HepG2 (cell line): Measurements from ENCODE around the gene TARBP2. TPM values are rescaled to one million over a fixed set of nuclear protein-coding genes. Genes with fewer than 3 reads are reported as not detected.
"Not testable (repeated sequence)": the region's sequence is repeated elsewhere in the genome, so short reads cannot be mapped to it uniquely, and the experiment has no call there.

Experiments used
- ATAC-seq: fragments of 200-7000 bp; cut with Tn5 transposase; 3 replicates; pipeline ENCODE4 v1.9.1; 2020; ENCODE audit warnings: mild to moderate bottlenecking, moderate library complexity
- BruUV-seq: library from RNA; stranded (reverse); fragments of 400-500 nt; replicated peaks from 2 replicates; lab custom pipeline; 2021; lab: Mats Ljungman, UMichigan
- CTCF ChIA-PET: fragments of 300-600 bp; formaldehyde crosslinking; extraction: SDS; loops from one replicate; lab custom pipeline; 2021; ENCODE audit warnings: low total read pairs, inconsistent platforms, low intra/inter-chr PET ratio; lab: Yijun Ruan, JAX
- POLR2A ChIA-PET: fragments of 350-600 bp; sonication (Branson Sonifier 250); formaldehyde crosslinking; loops from one replicate; lab custom pipeline; 2020; ENCODE audit warnings: antibody characterized with exemption, inconsistent platforms; lab: Yijun Ruan, JAX
- DNase-seq: peaks from one replicate; pipeline ENCODE4 v3.0.0-alpha.2; 2015; ENCODE audit warnings: low spot score
- FAIRE-seq: peaks from 3 replicates; lab custom pipeline; 2011; peaks lifted over from hg19 to GRCh38; lab: Jason Lieb, UNC
- H2AFZ ChIP-seq: one replicate; pipeline ENCODE4 v1.6.1; 2011; ENCODE audit warnings: low read length, inconsistent platforms
- H3K27ac ChIP-seq: fragments of 300-600 bp; 3 replicates; pipeline ENCODE4 v1.8.0; 2011; ENCODE audit warnings: mixed run types, mild to moderate bottlenecking, mixed read lengths, low read length, inconsistent platforms; ENCODE audit not compliant: insufficient read depth; ENCODE audit errors: extremely low read length
- H3K27me3 ChIP-seq, 2 experiments: fragments of 200-600 bp in 1 of 2; 2 replicates in 1 of 2; 3 replicates in 1 of 2; pipeline versions ENCODE4 v1.6.0 to v1.8.0; 2011; ENCODE audit warnings: low read length in 2 of 2, mild to moderate bottlenecking in 2 of 2, moderate library complexity in 2 of 2, inconsistent platforms in 1 of 2; ENCODE audit not compliant: insufficient read depth in 2 of 2, control insufficient read depth in 1 of 2
- H3K36me3 ChIP-seq, 2 experiments: fragments of 200-600 bp in 1 of 2; replicated peaks in 1 of 2; 2 replicates in 1 of 2; 3 replicates in 1 of 2; pipeline versions ENCODE4 v1.5.1 to v1.8.0; 2011; ENCODE audit warnings: low read length in 2 of 2, inconsistent platforms in 1 of 2; ENCODE audit not compliant: insufficient read depth in 2 of 2, control insufficient read depth in 1 of 2
- H3K4me1 ChIP-seq: 2 replicates; pipeline ENCODE4 v1.5.1; 2012; ENCODE audit warnings: low read length, inconsistent platforms; ENCODE audit not compliant: insufficient read depth
- H3K4me2 ChIP-seq: 2 replicates; pipeline ENCODE4 v1.6.0; 2011; ENCODE audit warnings: low read depth, low read length, inconsistent platforms
- H3K4me3 ChIP-seq, 3 experiments: fragments of 200-600 bp in 1 of 3; sonication (generic), shearing (Covaris generic) in 1 of 3; replicated peaks in 1 of 3; 2 replicates each; pipeline ENCODE4 v1.5.1; 2011 to 2016; ENCODE audit warnings: low read length in 3 of 3, inconsistent platforms in 2 of 3, low read depth in 2 of 3, mild to moderate bottlenecking in 2 of 3, control low read depth in 1 of 3, mixed read lengths in 1 of 3; ENCODE audit not compliant: insufficient read depth in 1 of 3
- H3K79me2 ChIP-seq: one replicate; pipeline ENCODE4 v1.6.1; 2011; ENCODE audit warnings: low read length, inconsistent platforms; ENCODE audit not compliant: insufficient read depth
- H3K9ac ChIP-seq: 2 replicates; pipeline ENCODE4 v1.6.0; 2011; ENCODE audit warnings: mild to moderate bottlenecking, low read depth, low read length, inconsistent platforms; ENCODE audit not compliant: insufficient read depth
- H3K9me3 ChIP-seq: 2 replicates; pipeline ENCODE4 v1.5.1; 2012; ENCODE audit warnings: mild to moderate bottlenecking, low read length
- H4K20me1 ChIP-seq: 2 replicates; pipeline ENCODE4 v1.6.0; 2011; ENCODE audit warnings: inconsistent platforms, mild to moderate bottlenecking, low read length, moderate library complexity; ENCODE audit not compliant: insufficient read depth
- BHLHE40 ChIP-seq: IDR thresholded peaks from 2 replicates; pipeline ENCODE4 v1.6.1; 2011; ENCODE audit warnings: low read length, improper control_type of control experiment
- NR2F2 ChIP-seq: IDR thresholded peaks from 2 replicates; pipeline ENCODE4 v1.6.1; 2012; ENCODE audit warnings: low read depth, inconsistent platforms, borderline replicate concordance
- PAF1 ChIP-seq: IDR thresholded peaks from 2 replicates; pipeline ENCODE4 v1.6.1; 2016; ENCODE audit warnings: missing genetic modification reagents, missing compliant biosample characterization
- TAF15 ChIP-seq: fragments of 200-400 bp; formaldehyde crosslinking; IDR thresholded peaks from one replicate; pipeline ENCODE4 v1.6.1; 2018; ENCODE audit warnings: mild to moderate bottlenecking, low read depth, low read length; ENCODE audit not compliant: poor library complexity, severe bottlenecking
- WGBS: methylation state at CpG from one replicate; pipeline ENCODE4 v1.1.6; 2017; ENCODE audit warnings: low lambda C conversion rate; 5-methylcytosine and 5-hydroxymethylcytosine counted together
- in situ Hi-C: cut with HindIII; loops from 2 replicates; pipeline ENCODE4 v1.10.0; 2017; ENCODE audit warnings: low pct_unique_long_range_greater_than_20kb; ENCODE audit not compliant: extremely low pct_ligation_motif_present
- intact Hi-C: fragments of 100-400 bp; cut with micrococcal nuclease; formaldehyde crosslinking; loops from one replicate; pipeline ENCODE4 v1.10.0; 2022; ENCODE audit not compliant: unreplicated experiment
- polyA plus RNA-seq, 8 experiments: library from polyadenylated mRNA; depleted of rRNA in 3 of 8; stranded (reverse) in 7 of 8; unstranded in 1 of 8; fragments of >200 nt; fragmentation: Illumina TruSeq in 4 of 8; extraction: Trizol in 4 of 8; gene quantifications; 2 replicates each; pipeline versions ENCODE4 v1.2.1 to v1.2.3, GENCODE V29; 2011 to 2016; ENCODE audit warnings: low read depth in 4 of 8, missing spikeins in 1 of 8, mixed read lengths in 1 of 8; ENCODE audit not compliant: insufficient read depth in 1 of 8
- total RNA-seq, 5 experiments: library from RNA; depleted of rRNA; stranded (reverse); fragments of >200 nt; fragmentation: Illumina TruSeq; extraction: Trizol; gene quantifications; 2 replicates each; pipeline ENCODE4 v1.2.3, GENCODE V29; 2016; ENCODE audit warnings: low read depth in 1 of 5
- TF ChIP-seq, protein P1 (sequence below): sonication (generic); formaldehyde crosslinking; IDR thresholded peaks from 2 replicates; pipeline ENCODE4 v1.4.0; 2020; ENCODE audit warnings: missing genetic modification reagents
- TF ChIP-seq, protein P2 (sequence below): sonication (generic); formaldehyde crosslinking; IDR thresholded peaks from 2 replicates; pipeline ENCODE4 v1.5.0; 2020; ENCODE audit warnings: mild to moderate bottlenecking, missing genetic modification reagents, borderline replicate concordance

TARBP2 gene
- total and polyA plus RNA-seq, 2 of the 13 experiments (the other 11 are each of a cell fraction or from before 2014, with no cell fraction given): 47.0 to 55.5 TPM

DNA sequence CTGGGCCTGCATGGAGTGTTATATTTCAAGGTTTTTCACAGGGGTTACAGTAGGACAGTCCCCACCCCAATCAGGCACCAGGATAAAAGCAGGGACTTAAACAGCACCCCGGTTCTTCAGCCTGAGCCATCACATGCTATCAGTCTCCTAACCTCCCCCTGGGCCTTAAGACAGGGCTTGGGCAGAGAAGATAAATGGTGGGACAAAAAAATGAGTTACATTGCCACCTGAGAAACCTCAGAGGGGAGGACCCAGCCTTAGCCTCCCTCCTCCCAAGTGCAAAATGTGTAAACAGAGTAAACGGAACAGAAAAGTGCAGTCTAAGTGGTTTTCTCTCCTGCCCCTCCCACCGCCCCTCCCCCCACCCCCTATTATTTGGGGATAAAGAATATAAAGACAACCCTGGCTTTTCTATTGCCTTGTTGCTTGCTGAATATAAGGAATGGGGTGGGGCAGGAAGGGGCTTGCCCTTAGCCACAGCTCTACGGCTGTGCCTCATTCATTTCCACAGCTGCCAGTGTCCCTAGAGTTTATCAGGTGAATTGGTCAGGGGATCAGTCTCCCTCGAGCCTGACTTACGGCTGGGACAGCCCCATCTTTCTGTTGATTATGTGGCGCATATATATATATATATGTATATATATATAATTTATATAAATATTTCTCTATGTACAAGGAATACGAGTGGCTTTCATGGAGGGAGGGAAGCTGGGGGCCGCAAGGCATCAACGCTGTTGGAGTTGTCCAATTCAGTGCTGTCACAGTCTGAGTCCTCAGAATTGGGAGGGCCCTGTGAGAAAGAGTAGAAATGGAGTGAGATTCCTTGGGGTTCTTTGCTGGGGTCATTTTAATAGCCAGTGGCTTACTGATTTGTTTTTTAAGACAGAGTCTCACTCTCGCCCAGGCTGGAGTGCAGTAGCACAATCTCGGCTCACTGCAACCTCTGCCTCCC, 20.3 kb upstream of the TARBP2 start (continued):
- TF ChIP-seq TAF15: no peak
- TF ChIP-seq BHLHE40: no peak
- TF ChIP-seq, protein P1, sequence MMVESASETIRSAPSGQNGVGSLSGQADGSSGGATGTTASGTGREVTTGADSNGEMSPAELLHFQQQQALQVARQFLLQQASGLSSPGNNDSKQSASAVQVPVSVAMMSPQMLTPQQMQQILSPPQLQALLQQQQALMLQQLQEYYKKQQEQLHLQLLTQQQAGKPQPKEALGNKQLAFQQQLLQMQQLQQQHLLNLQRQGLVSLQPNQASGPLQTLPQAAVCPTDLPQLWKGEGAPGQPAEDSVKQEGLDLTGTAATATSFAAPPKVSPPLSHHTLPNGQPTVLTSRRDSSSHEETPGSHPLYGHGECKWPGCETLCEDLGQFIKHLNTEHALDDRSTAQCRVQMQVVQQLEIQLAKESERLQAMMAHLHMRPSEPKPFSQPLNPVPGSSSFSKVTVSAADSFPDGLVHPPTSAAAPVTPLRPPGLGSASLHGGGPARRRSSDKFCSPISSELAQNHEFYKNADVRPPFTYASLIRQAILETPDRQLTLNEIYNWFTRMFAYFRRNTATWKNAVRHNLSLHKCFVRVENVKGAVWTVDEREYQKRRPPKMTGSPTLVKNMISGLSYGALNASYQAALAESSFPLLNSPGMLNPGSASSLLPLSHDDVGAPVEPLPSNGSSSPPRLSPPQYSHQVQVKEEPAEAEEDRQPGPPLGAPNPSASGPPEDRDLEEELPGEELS (CRISPR knock-in tag): no peak
- TF ChIP-seq NR2F2: no peak

DNA sequence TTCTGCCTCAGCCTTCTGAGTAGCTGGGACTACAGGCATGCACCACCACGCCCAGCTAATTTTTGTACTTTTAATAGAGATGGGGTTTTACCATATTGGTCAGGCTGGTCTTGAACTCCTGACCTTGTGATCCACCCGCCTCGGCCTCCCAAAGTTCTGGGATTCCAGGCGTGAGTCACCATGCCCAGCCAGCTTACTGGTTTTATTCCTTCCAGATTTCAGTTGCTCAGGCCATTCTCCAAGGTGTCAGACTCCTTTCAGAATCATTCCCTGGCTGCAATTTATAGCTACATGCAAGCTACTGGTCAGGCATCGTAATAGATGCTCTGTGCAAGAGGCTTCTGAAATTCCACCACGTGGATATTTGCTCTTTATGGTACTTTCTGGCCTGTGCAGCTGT, 19.6 kb upstream of the TARBP2 start:
- 97% methylated on average over 6 of the region's 6 CpGs for WGBS
- intact Hi-C loops, ATAC-seq, H3K4me3 ChIP-seq, H3K27ac ChIP-seq, FAIRE-seq: not testable (repeated sequence)
- TF ChIP-seq, protein P2, sequence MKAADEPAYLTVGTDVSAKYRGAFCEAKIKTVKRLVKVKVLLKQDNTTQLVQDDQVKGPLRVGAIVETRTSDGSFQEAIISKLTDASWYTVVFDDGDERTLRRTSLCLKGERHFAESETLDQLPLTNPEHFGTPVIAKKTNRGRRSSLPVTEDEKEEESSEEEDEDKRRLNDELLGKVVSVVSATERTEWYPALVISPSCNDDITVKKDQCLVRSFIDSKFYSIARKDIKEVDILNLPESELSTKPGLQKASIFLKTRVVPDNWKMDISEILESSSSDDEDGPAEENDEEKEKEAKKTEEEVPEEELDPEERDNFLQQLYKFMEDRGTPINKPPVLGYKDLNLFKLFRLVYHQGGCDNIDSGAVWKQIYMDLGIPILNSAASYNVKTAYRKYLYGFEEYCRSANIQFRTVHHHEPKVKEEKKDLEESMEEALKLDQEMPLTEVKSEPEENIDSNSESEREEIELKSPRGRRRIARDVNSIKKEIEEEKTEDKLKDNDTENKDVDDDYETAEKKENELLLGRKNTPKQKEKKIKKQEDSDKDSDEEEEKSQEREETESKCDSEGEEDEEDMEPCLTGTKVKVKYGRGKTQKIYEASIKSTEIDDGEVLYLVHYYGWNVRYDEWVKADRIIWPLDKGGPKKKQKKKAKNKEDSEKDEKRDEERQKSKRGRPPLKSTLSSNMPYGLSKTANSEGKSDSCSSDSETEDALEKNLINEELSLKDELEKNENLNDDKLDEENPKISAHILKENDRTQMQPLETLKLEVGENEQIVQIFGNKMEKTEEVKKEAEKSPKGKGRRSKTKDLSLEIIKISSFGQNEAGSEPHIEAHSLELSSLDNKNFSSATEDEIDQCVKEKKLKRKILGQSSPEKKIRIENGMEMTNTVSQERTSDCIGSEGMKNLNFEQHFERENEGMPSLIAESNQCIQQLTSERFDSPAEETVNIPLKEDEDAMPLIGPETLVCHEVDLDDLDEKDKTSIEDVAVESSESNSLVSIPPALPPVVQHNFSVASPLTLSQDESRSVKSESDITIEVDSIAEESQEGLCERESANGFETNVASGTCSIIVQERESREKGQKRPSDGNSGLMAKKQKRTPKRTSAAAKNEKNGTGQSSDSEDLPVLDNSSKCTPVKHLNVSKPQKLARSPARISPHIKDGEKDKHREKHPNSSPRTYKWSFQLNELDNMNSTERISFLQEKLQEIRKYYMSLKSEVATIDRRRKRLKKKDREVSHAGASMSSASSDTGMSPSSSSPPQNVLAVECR (CRISPR knock-in tag): 0 out of 2 replicates have a peak, but pooled peaks have one; percentile 21
- 0 out of 2 replicates have a peak, but pooled peaks have one; percentile 17 for TF ChIP-seq PAF1 (CRISPR knock-in tag)
- TF ChIP-seq, all 625 proteins: peak for 2; not testable (repeated sequence) for 623
- Histone ChIP-seq H3K36me3 (peaks cover 16 to 55% of the 10 kb centered on the region in 2 experiments), H4K20me1 (peaks cover 12% of the 10 kb centered on the region)
- H3K9me3 ChIP-seq, in situ Hi-C loops, BruUV-seq, CTCF ChIA-PET, H2AFZ ChIP-seq, H3K27me3 ChIP-seq, DNase-seq, H3K9ac ChIP-seq, H3K79me2 ChIP-seq, H3K4me2 ChIP-seq, H3K4me1 ChIP-seq: not testable (repeated sequence)
- POLR2A ChIA-PET: interaction anchor here (0.8 to 4.2 kb wide), 9 partner anchors 8 to 160 kb away, joined by 3 to 58 read pairs (median 5); partner anchors contain the start of genes AAAS, MAP3K12, PRR13 and SP1
